GM12878 (cell line): Measurements from ENCODE around the gene DENND1A. TPM values are rescaled to one million over a fixed set of nuclear protein-coding genes. Genes with fewer than 3 reads are reported as not detected.

Experiments used
- ATAC-seq: fragments of 200-7000 bp; cut with Tn5 transposase; 3 replicates; pipeline ENCODE4 v1.9.1; 2020; ENCODE audit warnings: mild to moderate bottlenecking, moderate library complexity
- BruUV-seq: library from RNA; stranded (reverse); fragments of 400-500 nt; replicated peaks from 2 replicates; lab custom pipeline; 2021; lab: Mats Ljungman, UMichigan
- CTCF ChIA-PET: fragments of 300-600 bp; sonication (Branson Sonifier 250); formaldehyde crosslinking; extraction: SDS; loops from one replicate; lab custom pipeline; 2021; ENCODE audit warnings: inconsistent platforms; lab: Yijun Ruan, JAX
- POLR2A ChIA-PET: fragments of 350-600 bp; formaldehyde crosslinking; extraction: SDS; loops from one replicate; lab custom pipeline; 2021; ENCODE audit warnings: inconsistent platforms; lab: Charles Lee
- RAD21 ChIA-PET: fragments of 300-600 bp; sonication (Branson Sonifier 250); formaldehyde crosslinking; loops from one replicate; lab custom pipeline; 2023; ENCODE audit warnings: antibody characterized with exemption; ENCODE audit not compliant: unreplicated experiment; lab: Charles Lee
- SMC1A ChIA-PET: fragments of 300-600 bp; sonication (Branson Sonifier 250); formaldehyde crosslinking; loops from one replicate; lab custom pipeline; 2023; ENCODE audit not compliant: unreplicated experiment, uncharacterized antibody; lab: Charles Lee
- DNase-seq: peaks from one replicate; pipeline ENCODE4 v3.0.0-alpha.2; 2011; ENCODE audit warnings: low read depth, low spot score
- FAIRE-seq: peaks from 3 replicates; lab custom pipeline; 2011; peaks lifted over from hg19 to GRCh38; lab: Jason Lieb, UNC
- H2AFZ ChIP-seq: 2 replicates; pipeline ENCODE4 v1.6.0; 2011; ENCODE audit warnings: low read depth, low read length, control low read depth; ENCODE audit not compliant: control insufficient read depth
- H3K27ac ChIP-seq: 2 replicates; pipeline ENCODE4 v1.5.1; 2011; ENCODE audit warnings: control low read depth; ENCODE audit not compliant: control insufficient read depth, insufficient read depth
- H3K27me3 ChIP-seq, 2 experiments: replicated peaks in 1 of 2; 2 replicates each; pipeline versions ENCODE4 v1.6.0 to v1.6.1; 2011; ENCODE audit warnings: low read length in 1 of 2; ENCODE audit not compliant: control insufficient read depth in 2 of 2, insufficient read depth in 2 of 2
- H3K36me3 ChIP-seq, 2 experiments: 2 replicates each; pipeline ENCODE4 v1.5.1; 2011; ENCODE audit warnings: low read length in 1 of 2; ENCODE audit not compliant: control insufficient read depth in 2 of 2, insufficient read depth in 2 of 2
- H3K4me1 ChIP-seq: 2 replicates; pipeline ENCODE4 v1.6.1; 2011; ENCODE audit warnings: mild to moderate bottlenecking, low read length, moderate library complexity, mixed read lengths; ENCODE audit not compliant: control insufficient read depth, insufficient read depth
- H3K4me2 ChIP-seq: 2 replicates; pipeline ENCODE4 v1.6.0; 2011; ENCODE audit warnings: control low read depth; ENCODE audit not compliant: control insufficient read depth, insufficient read depth
- H3K4me3 ChIP-seq: fragments of 200-600 bp; sonication (generic); 2 replicates; pipeline ENCODE4 v1.5.1; 2016
- H3K79me2 ChIP-seq: 2 replicates; pipeline ENCODE4 v1.6.0; 2011; ENCODE audit warnings: low read length; ENCODE audit not compliant: control insufficient read depth, insufficient read depth
- H3K9ac ChIP-seq: 2 replicates; pipeline ENCODE4 v1.8.0; 2011; ENCODE audit warnings: low read length, control low read depth, mixed read lengths; ENCODE audit not compliant: control insufficient read depth, insufficient read depth
- H3K9me3 ChIP-seq: replicated peaks from 3 replicates; pipeline ENCODE4 v1.5.1; 2011; ENCODE audit warnings: mild to moderate bottlenecking, low read length; ENCODE audit not compliant: control insufficient read depth, insufficient read depth
- H4K20me1 ChIP-seq: 2 replicates; pipeline ENCODE4 v1.6.0; 2011; ENCODE audit not compliant: control insufficient read depth, insufficient read depth
- BCL11A ChIP-seq: IDR thresholded peaks from 2 replicates; pipeline ENCODE4 v1.6.1; 2011; ENCODE audit warnings: low read depth, low read length
- MEF2B ChIP-seq: fragments of 450-650 bp; IDR thresholded peaks from 2 replicates; pipeline ENCODE4 v1.6.1; 2018; ENCODE audit warnings: mild to moderate bottlenecking, moderate library complexity; ENCODE audit not compliant: partially characterized antibody, poor library complexity, severe bottlenecking
- MYC ChIP-seq: IDR thresholded peaks from 2 replicates; pipeline ENCODE4 v1.6.1; 2011; ENCODE audit warnings: mild to moderate bottlenecking, low read length, moderate library complexity, inconsistent platforms; ENCODE audit not compliant: insufficient read depth, insufficient replicate concordance, insufficient read length, severe bottlenecking
- RAD51 ChIP-seq: fragments of 450-650 bp; IDR thresholded peaks from 2 replicates; pipeline ENCODE4 v1.6.1; 2016; ENCODE audit warnings: moderate library complexity, mild to moderate bottlenecking, inconsistent platforms
- SIX5 ChIP-seq: IDR thresholded peaks from 2 replicates; pipeline ENCODE4 v1.6.1; 2011; ENCODE audit warnings: mild to moderate bottlenecking, low read depth, low read length, moderate library complexity; ENCODE audit not compliant: severe bottlenecking
- SUPT20H ChIP-seq: IDR thresholded peaks from 2 replicates; pipeline ENCODE4 v1.6.1; 2011; ENCODE audit warnings: low read depth, mild to moderate bottlenecking, low read length, moderate library complexity, borderline replicate concordance; ENCODE audit not compliant: control insufficient read depth
- WGBS: methylation state at CpG from one replicate; pipeline ENCODE4 v1.1.6; 2016; ENCODE audit warnings: low lambda C conversion rate; ENCODE audit not compliant: insufficient replicate concordance, insufficient coverage; ENCODE audit errors: missing lambda C conversion rate; 5-methylcytosine and 5-hydroxymethylcytosine counted together
- in situ Hi-C: fragments of 300-500 bp; cut with MboI; formaldehyde crosslinking; loops from 9 replicates; pipeline ENCODE4 v1.14.3; 2018; ENCODE audit warnings: mixed read lengths
- intact Hi-C: fragments of 100-400 bp; cut with micrococcal nuclease; formaldehyde crosslinking; loops from one replicate; pipeline ENCODE4 v1.14.2; 2022; ENCODE audit not compliant: unreplicated experiment
- polyA plus RNA-seq, 11 experiments: library from polyadenylated mRNA; depleted of rRNA in 4 of 11; unstranded in 6 of 11; stranded (reverse) in 5 of 11; fragments of >200 nt; fragmentation: Nextera tagmentation in 4 of 11; fragmentation: Illumina TruSeq in 1 of 11; extraction: Ambion mirVana in 4 of 11; extraction: Trizol in 1 of 11; gene quantifications; 1 replicate in 1 of 11; 2 replicates in 10 of 11; pipeline versions ENCODE4 v1.2.1 to v1.2.3, GENCODE V29; 2011 to 2016; ENCODE audit warnings: inconsistent platforms in 2 of 11, missing spikeins in 2 of 11, low read depth in 1 of 11
- total RNA-seq, 4 experiments: library from RNA; depleted of rRNA in 3 of 4; stranded (reverse); fragments of >200 nt in 3 of 4; fragmentation: Illumina TruSeq in 1 of 4; extraction: Trizol in 1 of 4; gene quantifications; 2 replicates each; pipeline versions ENCODE4 v1.2.1 to v1.2.3, GENCODE V29; 2013 to 2021
- TF ChIP-seq, protein P1 (sequence below): IDR thresholded peaks from 2 replicates; pipeline ENCODE4 v1.6.1; 2012; ENCODE audit warnings: low read depth, low read length, improper control_type of control experiment

The DENND1A gene
- total and polyA plus RNA-seq, 10 of the 15 experiments (the other 5 are each of a cell fraction or from before 2014, with no cell fraction given), result 14.1 to 48.6 (median 35.2) TPM

DNA sequence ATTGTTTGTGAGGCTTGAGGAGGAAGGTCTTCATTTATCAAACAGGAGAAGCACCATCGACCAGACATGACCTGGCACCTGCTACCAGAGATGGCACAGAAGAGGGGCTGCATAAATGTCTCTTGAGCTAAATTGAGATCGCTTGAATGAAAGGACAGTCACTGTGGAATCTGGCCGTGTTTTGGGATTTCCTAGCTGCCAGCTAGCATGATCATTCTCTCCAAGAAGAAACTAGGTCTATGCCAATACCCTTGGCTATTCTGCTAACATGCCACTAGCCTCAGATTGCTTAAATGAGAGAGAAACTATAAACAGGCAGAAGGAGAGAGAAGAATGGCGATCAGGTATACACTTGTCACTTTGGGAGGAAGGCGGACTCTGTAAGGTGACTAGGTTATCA lies 324.6 kb downstream of the DENND1A start:
- FAIRE-seq, result no peak
- no peak overlapping the region for H3K27ac ChIP-seq
- ChIA-PET SMC1A (interaction anchor here (0.6 to 0.9 kb wide), 2 partner anchors 24 to 39 kb away, joined by 3 read pairs; no protein-coding TSS in a partner anchor), POLR2A (interaction anchor here (1.1 kb wide), 1 partner anchor 37 kb away, joined by 3 read pairs; no protein-coding TSS in a partner anchor), CTCF (interaction anchor here (1.2 kb wide), 1 partner anchor 33 kb away, joined by 4 read pairs; no protein-coding TSS in a partner anchor), RAD21 (no interaction called here)
- no peak overlapping the region for H2AFZ ChIP-seq
- in situ Hi-C loops (no loop called here), intact Hi-C loops (no loop called here)
- no peak overlapping the region for H3K9ac ChIP-seq
- ATAC-seq, result no peak
- no TSS peak for BruUV-seq
- WGBS, result 76% methylated on average over 5 of the region's 5 CpGs
- H3K9me3 ChIP-seq, result no peaks in the 10 kb centered on the region
- H3K4me1 ChIP-seq, result peaks cover 15% of the 10 kb centered on the region
- no peaks in the 10 kb centered on the region for H3K79me2 ChIP-seq
- no peaks in the 10 kb centered on the region for H4K20me1 ChIP-seq
- H3K4me2 ChIP-seq, result no peak overlapping the region
- TF ChIP-seq, protein P1, sequence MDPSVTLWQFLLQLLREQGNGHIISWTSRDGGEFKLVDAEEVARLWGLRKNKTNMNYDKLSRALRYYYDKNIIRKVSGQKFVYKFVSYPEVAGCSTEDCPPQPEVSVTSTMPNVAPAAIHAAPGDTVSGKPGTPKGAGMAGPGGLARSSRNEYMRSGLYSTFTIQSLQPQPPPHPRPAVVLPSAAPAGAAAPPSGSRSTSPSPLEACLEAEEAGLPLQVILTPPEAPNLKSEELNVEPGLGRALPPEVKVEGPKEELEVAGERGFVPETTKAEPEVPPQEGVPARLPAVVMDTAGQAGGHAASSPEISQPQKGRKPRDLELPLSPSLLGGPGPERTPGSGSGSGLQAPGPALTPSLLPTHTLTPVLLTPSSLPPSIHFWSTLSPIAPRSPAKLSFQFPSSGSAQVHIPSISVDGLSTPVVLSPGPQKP, result no peak
- TF ChIP-seq SIX5 (no peak), MEF2B (no peak), SUPT20H (no peak), RAD51 (no peak), BCL11A (no peak), MYC (no peak)
- TF ChIP-seq, all 136 proteins: peak for 0
- no peak for DNase-seq
- Histone ChIP-seq H3K27me3 (no peaks in the 10 kb centered on the region), H3K36me3 (no peaks in the 10 kb centered on the region; a peak in 1 of 4 replicates), H3K4me3 (no peak overlapping the region)
